ENCODE results near the gene TNN. TPM values are rescaled to one million over a fixed set of nuclear protein-coding genes. Genes with fewer than 3 reads are reported as not detected.
"Not testable (repeated sequence)": the region's sequence is repeated elsewhere in the genome, so short reads cannot be mapped to it uniquely, and the experiment has no call there.

The TNN gene
- total RNA-seq, 1 donor from 2014 or later, result 0.06 TPM

- not testable (repeated sequence) for DNase-seq (ENCODE audit: extremely low read depth, low read depth, low spot score)
Measured at GRCh38 chr1:175102166-175102565, 34.5 kb downstream of the TNN start.

DNA sequence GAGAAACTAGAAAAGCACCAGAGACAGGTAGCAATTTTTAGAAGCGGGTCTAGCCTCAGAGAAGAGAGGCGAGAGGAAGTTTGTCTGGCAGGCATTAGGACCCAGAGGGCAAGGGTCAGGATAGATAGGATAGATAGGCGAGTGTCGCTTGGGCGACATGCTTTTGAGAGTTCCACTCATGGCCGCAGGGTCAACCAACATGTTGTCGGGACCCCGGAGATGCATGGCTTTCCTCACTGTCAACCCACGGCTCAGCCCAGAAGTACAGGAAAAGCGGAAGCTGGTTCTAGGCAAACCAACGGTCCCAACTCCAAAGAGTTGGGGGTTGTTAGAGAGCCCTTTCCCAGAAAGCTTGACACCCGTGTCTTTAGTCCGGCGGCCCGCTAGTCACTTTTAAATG, 38.9 kb downstream of the TNN start:
- not testable (repeated sequence) for DNase-seq (ENCODE audit: extremely low read depth, low read depth, low spot score)

- not testable (repeated sequence) for DNase-seq (ENCODE audit: extremely low read depth, low read depth, low spot score)
Measured at GRCh38 chr1:175108331-175108820, 40.7 kb downstream of the TNN start.

- no peak for DNase-seq (ENCODE audit: extremely low read depth, low read depth, low spot score)
Measured at GRCh38 chr1:175114996-175115395, 47.4 kb downstream of the TNN start.

GRCh38 chr1:175116210-175116798, 48.7 kb downstream of the TNN start:
- DNase-seq (ENCODE audit: extremely low read depth, low read depth, low spot score), result no peak

DNA sequence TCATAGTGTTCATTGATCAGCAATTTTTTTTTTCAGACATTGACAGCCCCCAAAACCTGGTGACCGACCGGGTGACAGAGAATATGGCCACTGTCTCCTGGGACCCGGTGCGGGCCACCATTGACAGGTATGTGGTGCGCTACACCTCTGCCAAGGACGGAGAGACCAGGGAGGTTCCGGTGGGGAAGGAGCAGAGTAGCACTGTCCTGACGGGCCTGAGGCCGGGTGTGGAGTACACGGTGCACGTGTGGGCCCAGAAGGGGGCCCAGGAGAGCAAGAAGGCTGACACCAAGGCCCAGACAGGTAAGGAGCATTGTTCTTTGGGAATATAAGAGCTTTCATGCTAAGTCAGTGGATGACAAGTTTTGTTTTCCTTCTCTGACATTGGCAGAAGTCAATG, 49.3 kb downstream of the TNN start:
- no peak for DNase-seq (ENCODE audit: extremely low read depth, low read depth, low spot score)

DNA sequence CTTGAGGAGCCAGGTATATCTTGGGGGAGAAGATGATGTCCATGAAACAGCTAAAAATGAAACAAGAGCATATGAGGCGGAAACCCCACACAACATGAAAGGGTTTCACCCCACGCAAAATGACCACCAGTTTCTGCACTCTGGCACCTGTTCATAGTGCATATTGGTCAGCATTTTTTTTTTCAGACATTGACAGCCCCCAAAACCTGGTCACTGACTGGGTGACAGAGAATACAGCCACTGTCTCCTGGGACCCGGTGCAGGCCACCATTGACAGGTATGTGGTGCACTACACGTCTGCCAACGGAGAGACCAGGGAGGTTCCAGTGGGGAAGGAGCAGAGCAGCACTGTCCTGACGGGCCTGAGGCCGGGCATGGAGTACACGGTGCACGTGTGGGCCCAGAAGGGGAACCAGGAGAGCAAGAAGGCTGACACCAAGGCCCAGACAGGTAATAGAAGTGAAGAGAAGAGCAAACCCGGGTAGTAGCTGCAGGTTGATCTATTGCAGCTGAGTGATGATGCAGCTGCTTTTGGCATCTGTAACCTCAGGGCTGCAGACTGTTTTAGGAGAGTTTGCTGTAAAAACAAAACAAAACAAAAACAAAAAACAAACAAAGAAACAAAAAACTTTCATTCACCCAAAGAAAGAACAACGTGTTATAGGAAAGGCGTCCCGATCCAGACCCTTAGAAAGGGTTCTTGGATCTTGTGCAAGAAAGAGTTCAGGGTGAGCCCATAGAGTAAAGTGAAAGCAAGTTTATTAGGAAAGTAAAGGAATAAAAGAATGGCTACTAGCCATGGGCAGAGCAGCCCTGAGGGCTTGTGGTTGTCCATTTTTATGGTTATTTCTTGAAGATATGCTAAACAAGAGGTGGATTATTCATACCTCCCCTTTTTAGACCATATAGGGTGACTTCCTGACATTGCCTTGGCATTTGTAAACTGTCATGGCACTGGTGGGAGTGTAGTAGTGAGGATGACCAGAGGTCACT, 51.0 kb downstream of the TNN start:
- no peak for DNase-seq (ENCODE audit: extremely low read depth, low read depth, low spot score)

GRCh38 chr1:175120511-175120910, 52.9 kb downstream of the TNN start:
- DNase-seq (ENCODE audit: extremely low read depth, low read depth, low spot score), result no peak

- no peak for DNase-seq (ENCODE audit: extremely low read depth, low read depth, low spot score)
Measured at GRCh38 chr1:175124861-175125260, 57.2 kb downstream of the TNN start.

- DNase-seq (ENCODE audit: extremely low read depth, low read depth, low spot score), result no peak
Measured at GRCh38 chr1:175126347-175126746, 58.7 kb downstream of the TNN start.

DNA sequence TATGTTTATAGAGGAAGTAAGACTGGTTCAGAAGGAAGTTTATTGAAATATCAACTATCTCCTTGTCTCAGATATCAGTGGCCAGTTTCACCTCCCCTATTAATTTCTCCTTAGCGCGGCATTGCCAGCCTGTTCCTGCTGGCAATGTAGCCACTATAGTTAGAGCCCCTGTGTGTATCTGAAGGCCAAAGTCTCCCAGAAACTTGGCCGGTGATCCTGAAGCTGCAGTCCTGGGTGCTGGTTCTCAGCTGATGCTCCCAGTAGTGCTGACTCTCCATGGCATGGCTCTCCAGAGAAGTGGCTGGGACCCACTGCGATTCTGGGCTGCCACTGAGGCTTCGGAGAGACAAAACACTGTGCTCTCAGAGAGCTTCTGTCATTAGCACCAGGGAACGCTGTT, 59.9 kb downstream of the TNN start:
- DNase-seq (ENCODE audit: extremely low read depth, low read depth, low spot score), result no peak

- DNase-seq (ENCODE audit: extremely low read depth, low read depth, low spot score), result no peak
Measured at GRCh38 chr1:175128523-175128922, 60.9 kb downstream of the TNN start.

DNA sequence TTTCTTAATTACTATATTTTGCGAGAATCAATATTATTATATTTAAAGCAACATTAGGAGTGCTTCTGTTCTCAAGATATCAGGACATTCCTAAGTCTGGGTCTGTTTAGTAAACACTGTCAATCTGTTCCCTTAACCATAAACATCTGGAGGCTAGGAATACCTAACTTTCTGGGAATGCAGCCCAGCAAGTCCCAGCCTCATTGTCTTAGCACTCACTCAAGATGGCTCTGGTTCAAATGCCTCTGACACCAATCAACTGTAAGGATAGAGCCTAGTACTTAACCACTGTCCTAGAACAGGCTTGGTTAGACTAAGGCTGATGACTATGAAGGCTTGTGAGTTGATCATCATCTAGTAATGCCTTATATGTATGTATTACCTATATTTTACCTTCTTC, 61.5 kb downstream of the TNN start:
- no peak for DNase-seq (ENCODE audit: extremely low read depth, low read depth, low spot score)

- no peak for DNase-seq (ENCODE audit: extremely low read depth, low read depth, low spot score)
Measured at GRCh38 chr1:175129644-175129996, 62.0 kb downstream of the TNN start.

DNA sequence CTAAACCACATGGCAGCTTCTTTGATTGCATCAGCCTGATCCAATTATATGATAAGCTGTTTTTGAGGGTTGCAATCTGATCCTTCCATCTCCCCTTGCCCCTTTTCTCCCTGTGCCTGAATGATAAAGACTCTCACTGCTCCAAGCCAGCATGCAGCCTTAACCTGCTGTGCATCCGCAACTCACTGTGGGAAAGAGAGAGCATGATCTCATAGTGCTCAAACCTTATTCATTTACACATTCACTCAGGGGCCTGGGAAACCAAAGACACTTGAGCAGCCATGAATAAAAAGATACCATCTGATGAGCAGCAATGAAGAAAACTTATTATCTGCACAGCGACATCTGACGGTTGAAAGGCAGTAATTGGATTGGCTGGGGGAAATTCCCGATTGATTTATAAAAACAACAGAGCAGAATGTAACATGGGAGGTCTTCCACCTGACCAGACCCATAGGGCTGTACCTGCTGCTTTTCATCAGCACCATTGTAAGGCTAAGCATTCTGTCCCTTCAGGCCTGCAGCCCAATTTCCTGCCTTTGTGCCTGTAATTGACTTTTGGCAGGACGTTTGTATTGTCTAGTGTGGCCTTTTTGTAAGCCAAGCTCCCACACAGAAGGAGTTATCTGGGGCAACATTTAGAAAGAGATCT, 62.5 kb downstream of the TNN start:
- DNase-seq (ENCODE audit: extremely low read depth, low read depth, low spot score), result no peak

DNA sequence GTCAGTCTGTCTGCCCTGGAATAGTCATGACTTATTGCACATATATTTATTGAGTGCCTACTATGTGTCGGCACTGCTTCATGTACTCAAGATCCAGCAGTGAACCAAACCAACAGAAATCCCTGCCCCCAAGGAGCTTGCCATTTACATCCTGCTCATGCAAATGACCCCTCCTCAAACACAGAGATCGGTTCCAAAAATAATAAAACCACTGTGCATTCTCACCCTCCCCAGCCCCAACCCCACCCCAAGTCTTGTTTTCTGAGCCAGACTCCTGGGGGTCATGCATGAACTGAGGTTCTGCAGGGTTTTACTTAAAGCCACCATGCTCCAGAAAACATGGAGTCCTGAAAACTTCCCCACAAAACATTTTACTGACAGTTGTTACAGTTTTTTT, 63.0 kb downstream of the TNN start:
- no peak for DNase-seq (ENCODE audit: extremely low read depth, low read depth, low spot score)

DNA sequence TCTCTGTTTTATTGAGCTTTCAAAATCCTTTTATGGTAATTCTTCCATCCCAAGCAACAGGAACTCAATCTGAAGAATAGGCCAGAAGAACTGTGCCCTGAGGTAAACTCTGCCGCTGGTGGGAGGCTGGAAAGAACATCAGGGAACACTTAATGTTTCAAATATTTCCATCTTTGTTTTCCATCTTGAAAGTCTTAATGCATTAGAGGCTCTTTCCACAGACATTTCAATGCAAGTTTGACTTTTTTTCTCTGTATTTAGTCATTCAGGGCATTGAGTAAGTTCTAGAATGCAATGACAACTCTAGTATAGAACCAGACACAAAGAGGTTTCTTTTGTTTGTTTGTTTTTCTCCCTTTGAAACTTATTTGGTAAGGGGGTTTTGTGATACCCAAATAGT, 63.5 kb downstream of the TNN start:
- DNase-seq (ENCODE audit: extremely low read depth, low read depth, low spot score), result no peak

DNA sequence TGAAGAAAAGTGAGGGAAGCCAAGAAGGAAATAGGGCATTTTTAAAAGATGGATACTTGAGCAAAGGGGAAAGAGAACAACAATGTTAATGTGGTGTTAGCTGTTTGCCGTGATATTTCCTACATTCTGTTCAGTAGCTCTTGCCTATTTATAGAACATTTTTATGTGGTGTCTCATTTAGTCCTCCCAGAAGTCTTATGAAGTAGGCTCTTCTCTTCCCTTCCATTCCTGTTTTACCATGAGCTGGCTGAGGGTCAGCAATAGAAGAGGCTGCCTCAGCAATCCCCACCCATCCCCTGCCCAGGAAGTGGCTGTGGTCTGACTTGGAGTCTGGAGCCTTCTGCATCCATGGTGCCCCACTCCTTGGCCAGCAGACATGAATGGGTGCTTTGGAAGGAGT, 64.8 kb downstream of the TNN start:
- DNase-seq (ENCODE audit: extremely low read depth, low read depth, low spot score), result no peak

- no peak for DNase-seq (ENCODE audit: extremely low read depth, low read depth, low spot score)
Measured at GRCh38 chr1:175133673-175134435, 66.2 kb downstream of the TNN start.

DNA sequence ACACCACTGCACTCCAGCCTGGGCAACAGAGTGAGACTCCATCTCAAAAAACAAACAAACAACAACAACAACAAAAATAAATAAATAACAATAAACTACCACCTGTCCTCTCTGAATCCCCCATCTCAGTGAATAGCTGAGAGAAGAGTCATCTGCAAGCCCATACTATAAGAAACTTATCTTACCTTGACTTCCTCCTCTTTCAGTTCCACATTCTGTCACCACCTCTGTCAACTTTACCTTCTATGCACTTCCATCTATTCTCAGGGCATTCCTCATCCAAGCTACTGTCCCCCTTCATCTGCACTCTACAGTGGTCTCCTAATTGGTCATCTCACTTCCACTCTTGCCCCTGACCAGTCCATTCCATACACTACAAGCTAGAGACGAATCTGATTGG, 66.9 kb downstream of the TNN start:
- no peak for DNase-seq (ENCODE audit: extremely low read depth, low read depth, low spot score)

DNA sequence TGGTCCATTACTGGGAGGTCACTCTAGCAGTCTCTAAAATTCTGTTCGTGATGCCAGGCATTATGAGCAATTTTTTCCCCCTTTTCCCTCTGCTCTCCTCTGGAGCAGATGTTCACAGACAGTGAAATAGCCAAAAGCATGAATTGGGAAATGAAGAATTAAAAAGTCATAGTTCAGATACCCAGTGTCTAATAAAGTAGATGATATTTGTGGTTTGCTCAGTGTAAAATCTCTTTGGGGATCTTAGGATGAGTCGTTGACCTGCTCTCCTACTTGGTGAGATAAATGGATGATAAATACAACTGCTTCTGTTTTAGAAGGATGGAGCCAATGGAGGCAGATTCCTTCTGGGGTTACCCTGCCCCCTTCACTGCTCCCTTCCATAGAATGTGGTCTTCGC, 68.6 kb downstream of the TNN start:
- DNase-seq (ENCODE audit: extremely low read depth, low read depth, low spot score), result no peak
